GM12891 (cell line): ENCODE measurements around the gene PAPOLG.

Experiments
- DNase-seq: peaks from one replicate; pipeline ENCODE4 v3.0.0; 2011; ENCODE audit warnings: low spot score; ENCODE audit not compliant: insufficient read length
- FAIRE-seq: peaks from 2 replicates; lab custom pipeline; 2011; peaks lifted over from hg19 to GRCh38; lab: Jason Lieb, UNC
- PAX5 ChIP-seq: IDR thresholded peaks from 2 replicates; pipeline ENCODE4 v1.6.1; 2011; ENCODE audit warnings: low read length, moderate library complexity, mild to moderate bottlenecking; ENCODE audit not compliant: insufficient read depth, severe bottlenecking
- POLR2A ChIP-seq: IDR thresholded peaks from 2 replicates; pipeline ENCODE4 v1.6.1; 2011; ENCODE audit warnings: low read depth, low read length, control low read depth
- POLR2AphosphoS5 ChIP-seq: IDR thresholded peaks from 2 replicates; pipeline ENCODE4 v1.6.1; 2011; ENCODE audit warnings: low read depth, low read length, control low read depth
- POU2F2 ChIP-seq: IDR thresholded peaks from 2 replicates; pipeline ENCODE4 v1.6.1; 2011; ENCODE audit warnings: low read depth, mild to moderate bottlenecking, control low read depth, low read length, moderate library complexity
- SPI1 ChIP-seq: IDR thresholded peaks from 2 replicates; pipeline ENCODE4 v1.6.1; 2011; ENCODE audit warnings: low read depth, low read length, control low read depth
- TAF1 ChIP-seq: IDR thresholded peaks from 2 replicates; pipeline ENCODE4 v1.6.1; 2011; ENCODE audit warnings: low read depth, low read length, control low read depth

The PAPOLG gene

GRCh38 chr2:60844105-60844504 lies 88.0 kb downstream of the PAPOLG start:
- FAIRE-seq: no peak
- TF ChIP-seq POLR2AphosphoS5 (no peak), SPI1 (0 out of 2 replicates have a peak, but pooled peaks have one; percentile 28), PAX5 (no peak), TAF1 (no peak), POLR2A (no peak), POU2F2 (no peak)

GRCh38 chr2:60847854-60848253 lies 91.8 kb downstream of the PAPOLG start:
- no peak for DNase-seq
- FAIRE-seq: no peak
- TF ChIP-seq POLR2A: no peak
- TF ChIP-seq POLR2AphosphoS5: no peak
- TF ChIP-seq PAX5: no peak
- TF ChIP-seq POU2F2: no peak
- no peak for TF ChIP-seq SPI1
- no peak for TF ChIP-seq TAF1

More at GRCh38 chr2:60844105-60844504, 88.0 kb downstream of the PAPOLG start:
- DNase-seq: no peak
